HEK293 (cell line): Measurements from ENCODE around the gene FAM241A.

ENCODE experiments used
- CTCF ChIA-PET: fragments of 350-600 bp; formaldehyde crosslinking; extraction: SDS; loops from one replicate; lab custom pipeline; 2021; ENCODE audit warnings: antibody characterized with exemption; lab: Yijun Ruan, JAX
- POLR2A ChIA-PET: fragments of 300-600 bp; formaldehyde crosslinking; extraction: SDS; loops from one replicate; lab custom pipeline; 2020; ENCODE audit warnings: antibody characterized with exemption, inconsistent platforms; lab: Yijun Ruan, JAX
- H3K27ac ChIP-seq: fragments of 200-500 bp; sonication (Bioruptor generic); 2 replicates; pipeline ENCODE4 v1.5.1; 2014; ENCODE audit warnings: low read depth, low read length, control low read depth, inconsistent platforms; ENCODE audit errors: extremely low read depth
- H3K36me3 ChIP-seq, 2 experiments: fragments of 200-500 bp in 1 of 2; sonication (Bioruptor generic) in 1 of 2; 1 replicate in 1 of 2; 2 replicates in 1 of 2; pipeline ENCODE4 v1.5.1; 2014 to 2017; ENCODE audit warnings: inconsistent platforms in 2 of 2, low read length in 2 of 2; ENCODE audit not compliant: control insufficient read depth in 2 of 2, insufficient read depth in 1 of 2
- H3K4me1 ChIP-seq: fragments of 200-500 bp; sonication (Bioruptor generic); 2 replicates; pipeline ENCODE4 v1.5.1; 2014; ENCODE audit warnings: mild to moderate bottlenecking, low read length, inconsistent platforms; ENCODE audit not compliant: control insufficient read depth, insufficient read depth
- H3K4me3 ChIP-seq: 2 replicates; pipeline ENCODE4 v1.5.1; 2011; ENCODE audit warnings: low read depth, mild to moderate bottlenecking, control low read depth, low read length, moderate library complexity
- H3K9me3 ChIP-seq: fragments of 200-500 bp; sonication (Bioruptor generic); 2 replicates; pipeline ENCODE4 v1.5.1; 2014; ENCODE audit warnings: low read depth, low read length, inconsistent platforms; ENCODE audit not compliant: control insufficient read depth, insufficient read depth
- ELK4 ChIP-seq: IDR thresholded peaks from 2 replicates; pipeline ENCODE4 v1.6.1; 2011; ENCODE audit warnings: mild to moderate bottlenecking, low read depth, low read length, borderline replicate concordance
- FEZF1 ChIP-seq: fragments of 450-650 bp; formaldehyde crosslinking; IDR thresholded peaks from 2 replicates; pipeline ENCODE4 v1.5.1; 2016; ENCODE audit warnings: missing biosample characterization, missing genetic modification characterization
- GLI2 ChIP-seq: fragments of 450-650 bp; formaldehyde crosslinking; IDR thresholded peaks from 2 replicates; pipeline ENCODE4; 2017; ENCODE audit warnings: missing biosample characterization, missing genetic modification characterization, low read depth, borderline replicate concordance
- GLIS1 ChIP-seq: fragments of 450-650 bp; formaldehyde crosslinking; IDR thresholded peaks from 2 replicates; pipeline ENCODE4 v1.5.1; 2016; ENCODE audit warnings: missing biosample characterization, missing genetic modification characterization
- KLF10 ChIP-seq: fragments of 450-650 bp; IDR thresholded peaks from 2 replicates; pipeline ENCODE4 v1.5.1; 2018; ENCODE audit warnings: missing biosample characterization, mild to moderate bottlenecking, missing genetic modification characterization
- KLF9 ChIP-seq: fragments of 450-650 bp; formaldehyde crosslinking; IDR thresholded peaks from 2 replicates; pipeline ENCODE4 v1.5.1; 2016; ENCODE audit warnings: missing biosample characterization, missing genetic modification characterization, low read depth
- MYNN ChIP-seq: fragments of 450-650 bp; formaldehyde crosslinking; IDR thresholded peaks from 2 replicates; pipeline ENCODE4 v1.5.1; 2016; ENCODE audit warnings: missing biosample characterization, missing genetic modification characterization, borderline replicate concordance
- PBX3 ChIP-seq: sonication (generic); formaldehyde crosslinking; IDR thresholded peaks from 2 replicates; pipeline ENCODE4 v1.8.1; 2022; ENCODE audit warnings: mild to moderate bottlenecking, moderate library complexity, missing genetic modification reagents
- REST ChIP-seq: fragments of 450-650 bp; formaldehyde crosslinking; IDR thresholded peaks from 2 replicates; pipeline ENCODE4 v1.5.1; 2016; ENCODE audit warnings: missing biosample characterization, missing genetic modification characterization
- SP2 ChIP-seq: fragments of 450-650 bp; formaldehyde crosslinking; IDR thresholded peaks from 2 replicates; pipeline ENCODE4 v1.5.1; 2016; ENCODE audit warnings: missing biosample characterization, missing genetic modification characterization
- ZBTB6 ChIP-seq: fragments of 450-650 bp; formaldehyde crosslinking; IDR thresholded peaks from 2 replicates; pipeline ENCODE4 v1.5.1; 2017; ENCODE audit warnings: missing biosample characterization, missing genetic modification characterization
- ZBTB8A ChIP-seq: fragments of 450-650 bp; formaldehyde crosslinking; IDR thresholded peaks from 2 replicates; pipeline ENCODE4 v1.5.1; 2016; ENCODE audit warnings: missing biosample characterization, missing genetic modification characterization
- ZNF121 ChIP-seq: fragments of 450-650 bp; formaldehyde crosslinking; IDR thresholded peaks from 2 replicates; pipeline ENCODE4 v1.5.1; 2016; ENCODE audit warnings: missing biosample characterization, missing genetic modification characterization
- ZNF132 ChIP-seq: fragments of 450-650 bp; formaldehyde crosslinking; IDR thresholded peaks from 2 replicates; pipeline ENCODE4 v1.5.1; 2017; ENCODE audit warnings: missing biosample characterization, missing genetic modification characterization, borderline replicate concordance
- ZNF175 ChIP-seq: fragments of 450-650 bp; formaldehyde crosslinking; IDR thresholded peaks from 2 replicates; pipeline ENCODE4 v1.5.1; 2016; ENCODE audit warnings: missing biosample characterization, missing genetic modification characterization
- ZNF202 ChIP-seq: fragments of 450-650 bp; formaldehyde crosslinking; IDR thresholded peaks from 2 replicates; pipeline ENCODE4 v1.5.1; 2016; ENCODE audit warnings: missing biosample characterization, missing genetic modification characterization, borderline replicate concordance
- ZNF23 ChIP-seq: fragments of 450-650 bp; formaldehyde crosslinking; IDR thresholded peaks from 2 replicates; pipeline ENCODE4 v1.5.1; 2016; ENCODE audit warnings: missing biosample characterization, missing genetic modification characterization, borderline replicate concordance
- ZNF311 ChIP-seq: fragments of 450-650 bp; formaldehyde crosslinking; IDR thresholded peaks from 2 replicates; pipeline ENCODE4 v1.5.1; 2017; ENCODE audit warnings: missing biosample characterization, missing genetic modification characterization, borderline replicate concordance
- ZNF518A ChIP-seq: fragments of 450-650 bp; formaldehyde crosslinking; conservative IDR thresholded peaks from 2 replicates; pipeline ENCODE4 v1.5.1; 2016; ENCODE audit warnings: low read depth, missing biosample characterization, missing genetic modification characterization
- ZNF658 ChIP-seq: fragments of 450-650 bp; formaldehyde crosslinking; IDR thresholded peaks from 2 replicates; pipeline ENCODE4; 2016; ENCODE audit warnings: missing biosample characterization, missing genetic modification characterization
- ZNF747 ChIP-seq: fragments of 450-650 bp; formaldehyde crosslinking; IDR thresholded peaks from 2 replicates; pipeline ENCODE4 v1.5.1; 2016; ENCODE audit warnings: missing biosample characterization, missing genetic modification characterization
- ZNF843 ChIP-seq: fragments of 450-650 bp; formaldehyde crosslinking; IDR thresholded peaks from 2 replicates; pipeline ENCODE4 v1.5.1; 2016; ENCODE audit warnings: missing biosample characterization, missing genetic modification characterization
- ZSCAN18 ChIP-seq: fragments of 450-650 bp; formaldehyde crosslinking; IDR thresholded peaks from 2 replicates; pipeline ENCODE4 v1.5.1; 2016; ENCODE audit warnings: missing biosample characterization, missing genetic modification characterization
- ZSCAN23 ChIP-seq: fragments of 450-650 bp; formaldehyde crosslinking; IDR thresholded peaks from 2 replicates; pipeline ENCODE4 v1.5.1; 2016; ENCODE audit warnings: missing biosample characterization, missing genetic modification characterization

FAM241A gene

GRCh38 chr4:112145326-112145789, at the start of gene FAM241A (continued):
- TF ChIP-seq FEZF1 (no peak), KLF9 (no peak), ELK4 (no peak), MYNN (tag by site-specific recombination) (no peak), SP2 (tag by site-specific recombination) (peak; percentile 36), GLI2 (tag by site-specific recombination) (no peak), ZNF202 (tag by site-specific recombination) (no peak), ZNF121 (tag by site-specific recombination) (no peak), ZBTB6 (tag by site-specific recombination) (no peak), ZNF311 (tag by site-specific recombination) (no peak), GLIS1 (tag by site-specific recombination) (no peak), ZNF175 (no peak), ZNF658 (no peak), ZNF747 (tag by site-specific recombination) (no peak), ZBTB8A (tag by site-specific recombination) (no peak), PBX3 (CRISPR knock-in tag) (0 out of 2 replicates have a peak, but pooled peaks have one; percentile 32), KLF10 (tag by site-specific recombination) (peak; percentile 56; the same call in 1 of the 2 replicates), ZNF843 (tag by site-specific recombination) (no peak), ZNF132 (tag by site-specific recombination) (no peak), ZSCAN23 (tag by site-specific recombination) (no peak)

GRCh38 chr4:112098841-112099530, 46.3 kb upstream of the FAM241A start:
- ChIA-PET POLR2A (no interaction called here), CTCF (interaction anchor here (0.5 to 5.5 kb wide), 21 partner anchors 13 to 707 kb away, joined by 3 to 67 read pairs (median 3); partner anchors contain the start of gene AP1AR)
- H3K4me3 ChIP-seq = no peak overlapping the region
- no peaks in the 10 kb centered on the region for H3K9me3 ChIP-seq
- no peaks in the 10 kb centered on the region for H3K36me3 ChIP-seq
- H3K27ac ChIP-seq = no peak overlapping the region
- H3K4me1 ChIP-seq = no peaks in the 10 kb centered on the region
- TF ChIP-seq ZNF23 (tag by site-specific recombination) = no peak
- TF ChIP-seq ZSCAN18 = no peak
- no peak for TF ChIP-seq REST
- TF ChIP-seq ZNF518A (tag by site-specific recombination) = no peak
